HPDE6-E6E7 (cell line): ENCODE data around the gene MROH2A.

Experiments
- DNase-seq: peaks from one replicate; pipeline ENCODE4 v3.0.0; 2011; ENCODE audit warnings: missing footprints; ENCODE audit errors: extremely low spot score

MROH2A gene

DNA sequence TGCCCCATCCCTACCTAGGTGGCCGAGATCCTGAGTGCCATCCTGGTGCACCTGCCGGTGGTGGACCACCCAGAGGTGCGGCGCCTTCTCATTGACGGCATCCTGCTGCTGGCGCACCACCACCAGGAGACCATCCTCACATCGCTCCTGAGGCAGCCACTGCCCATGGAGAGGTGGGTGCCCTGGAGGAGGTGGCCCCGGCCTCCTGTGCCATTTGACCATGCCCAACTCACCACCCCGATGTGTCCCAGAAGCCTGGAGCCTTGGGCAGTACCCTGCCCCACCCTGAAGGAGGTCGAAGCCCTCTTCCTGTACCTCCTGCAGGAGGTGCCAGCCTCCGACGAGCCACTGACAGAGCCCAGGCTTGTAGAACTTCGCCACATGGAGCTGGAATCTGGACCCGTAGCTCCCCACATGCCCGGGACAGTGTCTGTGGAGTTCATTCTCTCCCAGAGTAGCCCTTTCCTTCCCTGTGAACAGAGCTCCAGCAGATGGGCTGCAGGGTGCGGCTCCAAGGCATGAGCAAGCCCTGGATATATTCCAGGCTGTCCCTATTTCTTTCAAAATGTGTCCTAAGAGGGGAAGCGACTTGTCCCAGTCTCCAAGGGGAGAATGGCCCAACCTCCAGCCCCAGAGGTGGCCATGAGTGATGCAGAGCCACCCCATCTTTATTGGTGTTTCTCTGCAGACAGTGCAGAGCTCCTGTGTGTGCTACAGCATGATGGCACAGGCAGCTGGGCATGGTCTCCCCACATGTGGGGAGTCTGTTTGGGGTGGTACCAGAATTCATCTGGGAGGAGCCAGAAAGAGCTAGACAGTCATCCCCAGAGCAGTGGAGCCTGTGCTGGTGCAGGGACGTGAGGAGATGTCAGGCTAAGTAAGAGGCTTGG, 42.0 kb downstream of the MROH2A start:
- no peak for DNase-seq

DNA sequence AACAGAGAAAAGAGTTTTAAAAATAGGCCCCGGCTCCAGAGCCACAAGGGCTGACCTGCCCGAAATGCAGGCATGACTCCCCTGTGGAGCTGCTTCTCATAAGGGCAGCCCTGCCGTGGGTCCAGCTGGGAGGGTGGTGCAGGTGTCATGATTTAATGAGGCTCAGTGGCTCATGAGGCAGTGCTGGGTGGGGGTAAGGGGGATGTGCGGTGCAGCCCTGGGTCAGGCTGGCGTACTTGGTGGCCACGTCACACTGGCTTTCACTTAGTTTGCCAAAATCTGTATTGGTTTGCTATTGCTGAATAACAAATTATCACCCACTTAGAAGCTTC, 42.6 kb downstream of the MROH2A start:
- no peak for DNase-seq

DNA sequence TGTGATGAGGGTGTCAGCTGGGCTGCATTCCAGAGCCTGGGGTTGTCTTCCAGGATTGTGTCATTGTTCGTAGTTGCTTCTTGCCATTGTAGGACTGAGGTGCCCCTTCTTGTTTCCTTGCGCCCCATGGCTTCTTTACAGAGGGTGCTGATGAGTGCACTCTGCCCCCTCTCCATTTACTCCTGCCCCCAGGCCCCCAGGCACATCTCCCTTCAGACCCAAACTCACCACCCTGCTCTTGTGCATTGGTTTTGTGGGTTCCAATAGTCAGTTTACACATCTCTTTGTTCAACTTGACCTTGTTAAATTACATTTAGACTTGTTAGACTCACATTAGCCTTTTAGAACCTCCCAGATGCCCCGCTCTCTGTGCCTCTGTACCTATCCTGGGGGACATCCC, 43.1 kb downstream of the MROH2A start:
- DNase-seq, result no peak

DNA sequence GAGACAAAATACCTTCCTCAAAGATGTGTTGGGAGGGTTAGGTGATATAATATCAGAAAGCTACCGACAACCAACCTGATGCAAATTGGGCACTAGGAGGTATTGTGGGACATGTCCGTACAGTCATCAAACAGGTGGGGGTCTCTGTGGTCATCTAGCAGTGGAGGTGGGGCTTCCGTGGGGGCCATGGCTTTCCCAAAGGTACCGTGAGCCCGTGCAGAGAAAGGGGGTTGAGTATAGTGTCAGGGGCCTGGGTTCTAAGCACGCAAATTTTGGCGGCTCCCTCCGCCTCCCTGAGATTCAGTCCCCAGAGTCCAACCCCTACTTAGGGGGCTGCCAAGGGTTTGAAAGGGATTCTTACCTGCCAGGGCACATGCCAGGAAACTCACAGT, 43.6 kb downstream of the MROH2A start:
- no peak for DNase-seq

DNA sequence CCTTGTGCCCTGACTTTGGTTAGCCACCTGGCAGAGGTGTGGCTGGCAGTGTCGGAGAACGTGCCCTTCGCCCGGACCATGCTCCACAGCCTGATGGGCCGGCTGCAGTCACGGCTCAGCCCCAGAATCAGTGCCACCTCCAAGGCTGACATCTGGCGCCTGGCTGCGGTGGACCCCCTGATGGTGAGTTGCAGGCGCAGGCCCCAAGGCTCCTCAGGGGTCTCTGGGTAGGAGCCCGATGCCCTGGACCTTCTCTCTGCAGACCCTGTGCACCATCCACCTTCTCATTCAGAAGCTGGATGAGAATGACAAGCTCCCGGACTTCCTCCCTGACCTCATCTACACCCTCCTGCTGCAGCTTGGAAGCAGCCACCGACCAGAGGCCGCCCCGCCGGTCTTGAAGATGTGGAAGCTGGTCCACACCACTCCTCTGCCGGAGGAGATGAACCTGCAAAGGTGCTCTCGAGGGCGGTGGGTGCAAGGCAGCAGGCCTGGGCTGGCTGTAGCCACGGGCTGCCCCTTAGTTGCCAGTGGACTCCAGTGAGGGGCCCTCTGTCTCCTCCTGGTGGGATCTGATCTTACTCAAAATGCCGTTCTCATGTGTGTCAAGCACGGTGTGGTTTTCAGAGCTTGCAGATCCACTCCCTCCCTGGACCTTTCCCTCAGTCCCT, 44.1 kb downstream of the MROH2A start:
- no peak for DNase-seq

DNA sequence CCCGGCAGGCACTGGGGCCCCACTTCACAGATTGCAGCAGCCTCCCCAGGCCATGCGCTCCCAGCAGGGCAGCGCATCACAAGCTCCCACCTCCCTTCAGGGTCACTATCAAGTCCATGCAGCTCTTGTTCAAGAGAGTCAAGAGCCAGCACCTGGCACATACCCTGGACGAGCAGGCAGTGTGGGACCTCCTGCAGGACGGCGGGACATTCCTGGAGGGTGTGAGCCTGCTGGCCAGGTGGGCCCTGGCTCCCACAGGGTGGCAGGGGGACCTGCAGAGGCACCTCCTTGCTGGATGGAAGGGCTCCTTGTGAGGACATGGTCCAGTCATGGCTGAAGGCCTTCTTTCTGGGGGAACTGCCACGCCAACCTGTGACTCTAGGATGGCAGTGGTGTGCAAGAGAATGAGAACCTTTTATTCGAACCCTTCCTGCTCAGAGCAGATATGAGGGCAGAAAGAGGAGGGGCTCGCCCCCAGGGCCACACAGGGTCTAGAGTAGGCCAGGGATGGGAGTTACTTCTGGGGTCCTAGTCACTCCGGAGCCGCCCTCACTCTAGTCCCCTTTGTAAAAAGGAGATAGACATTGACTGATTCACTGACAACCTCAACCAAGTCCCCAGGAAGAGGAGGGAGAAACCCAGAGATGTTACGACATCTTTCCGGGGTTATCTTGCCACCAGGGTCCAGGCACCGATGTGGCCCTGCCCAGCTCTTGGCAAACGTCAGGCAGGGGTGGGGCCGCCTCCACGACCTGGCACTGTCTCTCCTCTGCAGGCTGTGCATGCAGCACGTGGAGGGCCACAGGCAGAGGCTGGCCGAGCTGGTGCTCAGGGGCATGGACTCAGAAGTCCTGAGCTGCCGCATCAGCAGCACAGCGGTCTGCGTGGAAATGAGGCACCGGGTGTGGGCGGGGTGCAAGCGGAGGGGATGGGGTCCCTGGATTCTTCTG, 44.9 kb downstream of the MROH2A start:
- DNase-seq, result no peak

DNA sequence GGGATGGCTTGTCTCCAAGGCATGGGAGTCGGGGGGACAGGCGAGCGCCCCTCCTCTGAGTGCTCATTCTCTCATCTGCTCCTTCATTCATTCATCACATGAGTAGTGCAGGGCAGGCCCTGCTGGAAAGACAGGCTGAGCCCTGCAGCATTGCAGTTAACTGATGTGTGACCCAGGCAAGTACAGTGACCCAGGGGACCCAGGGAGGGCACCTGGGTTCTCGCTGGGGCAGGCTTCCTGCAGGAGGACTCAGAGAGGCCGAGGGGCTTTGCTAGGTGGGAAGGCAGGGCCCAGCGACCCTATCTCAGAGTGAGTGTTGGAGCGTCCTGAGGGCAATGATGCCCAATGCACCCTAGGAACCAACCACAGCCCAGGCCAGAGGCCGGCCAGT, 45.6 kb downstream of the MROH2A start:
- no peak for DNase-seq

DNA sequence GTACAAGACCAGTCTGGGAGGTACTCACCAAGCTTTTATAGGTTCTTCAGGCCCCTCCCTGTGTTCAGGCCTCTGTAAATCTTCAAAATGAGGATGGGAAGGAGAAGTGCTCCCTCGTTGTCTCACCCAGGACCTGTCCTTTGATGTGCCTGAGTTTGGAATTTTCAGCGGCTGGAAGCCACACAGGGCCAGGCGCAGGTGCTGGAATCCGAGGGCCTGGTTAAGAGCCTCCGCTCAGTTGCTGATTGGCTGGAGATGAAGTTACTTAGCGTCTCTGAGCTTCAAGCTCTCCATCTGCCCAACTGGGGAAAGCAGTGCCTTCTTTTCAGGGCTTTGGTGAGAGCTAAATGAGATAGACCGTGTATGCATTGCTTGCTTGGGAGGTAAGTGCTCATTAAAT, 46.2 kb downstream of the MROH2A start:
- no peak for DNase-seq

DNA sequence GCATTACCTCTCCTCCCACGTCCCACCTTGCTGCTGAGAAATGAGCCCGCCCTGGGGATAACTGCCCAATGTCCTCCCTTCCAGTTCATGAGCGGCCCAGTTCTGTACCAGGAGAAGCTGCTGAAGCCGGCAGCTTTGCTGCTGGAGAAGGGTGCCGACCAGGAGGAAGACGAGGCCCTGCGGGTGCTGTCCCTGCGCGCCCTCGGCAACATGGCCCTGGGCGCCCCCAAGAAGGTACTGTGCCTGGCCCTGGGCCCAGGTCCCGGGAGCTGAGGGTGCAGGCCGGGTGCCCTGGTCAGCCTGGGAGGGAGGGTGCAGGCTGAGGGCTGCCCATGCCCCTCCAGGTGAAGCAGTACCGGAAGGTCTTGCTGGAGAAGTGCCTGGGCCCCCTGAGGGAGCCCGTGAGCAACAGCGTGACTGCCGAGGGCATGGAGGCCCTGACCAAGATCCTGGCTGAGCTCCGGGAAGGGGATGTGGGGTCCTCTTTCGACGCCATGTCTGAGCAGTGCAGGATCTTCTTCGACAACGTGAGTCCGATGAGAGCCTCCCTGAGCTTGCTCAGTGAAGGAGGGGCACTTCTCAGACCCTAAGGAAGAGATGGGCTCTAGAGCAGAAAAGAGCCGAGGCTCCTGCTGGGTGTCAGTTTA, 50.5 kb downstream of the MROH2A start:
- no peak for DNase-seq

DNA sequence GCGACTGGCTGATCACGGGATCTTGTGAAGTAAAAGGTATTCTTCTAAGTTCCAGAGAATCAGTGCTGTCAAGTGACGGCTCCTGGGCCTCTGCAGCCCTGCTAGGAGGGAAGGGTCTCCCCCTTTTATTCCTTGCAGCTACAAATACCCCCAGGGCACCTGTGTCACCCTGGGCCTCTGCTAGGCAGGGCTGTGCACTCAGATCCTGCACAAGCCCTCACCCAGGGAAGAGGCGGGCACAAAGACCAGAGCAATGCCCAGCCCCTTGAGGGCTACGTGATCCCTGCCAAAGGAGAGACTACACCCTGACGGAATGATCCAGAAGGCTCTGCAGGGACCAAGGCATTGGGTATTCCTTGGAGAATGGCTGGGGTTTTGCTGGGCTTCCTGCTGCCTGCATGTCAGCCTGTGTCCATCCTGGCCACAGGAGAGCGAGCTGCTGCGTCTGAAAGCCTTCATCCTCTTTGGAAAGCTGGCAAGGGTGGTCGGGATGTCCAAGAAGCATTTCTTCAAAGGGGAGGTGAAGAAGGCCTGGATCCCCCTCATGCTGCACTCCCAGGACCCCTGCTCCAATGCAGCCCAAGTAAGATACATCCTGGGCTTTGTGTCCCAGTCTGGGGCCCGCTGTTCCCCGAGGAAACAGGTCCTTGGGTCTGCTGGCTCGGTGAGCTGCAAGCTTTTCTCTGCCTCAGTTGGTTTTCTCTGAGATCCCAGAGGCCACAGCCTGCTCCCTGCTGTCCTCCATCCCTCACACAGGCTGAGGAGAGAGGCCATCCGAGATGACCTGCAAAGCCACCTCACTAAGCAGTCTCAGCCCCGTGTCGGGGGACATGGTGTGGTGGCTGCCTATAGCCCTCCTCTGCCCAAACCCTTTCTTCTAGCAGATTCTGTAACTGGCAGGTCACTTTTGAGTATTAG, 51.3 kb downstream of the MROH2A start:
- no peak for DNase-seq

DNA sequence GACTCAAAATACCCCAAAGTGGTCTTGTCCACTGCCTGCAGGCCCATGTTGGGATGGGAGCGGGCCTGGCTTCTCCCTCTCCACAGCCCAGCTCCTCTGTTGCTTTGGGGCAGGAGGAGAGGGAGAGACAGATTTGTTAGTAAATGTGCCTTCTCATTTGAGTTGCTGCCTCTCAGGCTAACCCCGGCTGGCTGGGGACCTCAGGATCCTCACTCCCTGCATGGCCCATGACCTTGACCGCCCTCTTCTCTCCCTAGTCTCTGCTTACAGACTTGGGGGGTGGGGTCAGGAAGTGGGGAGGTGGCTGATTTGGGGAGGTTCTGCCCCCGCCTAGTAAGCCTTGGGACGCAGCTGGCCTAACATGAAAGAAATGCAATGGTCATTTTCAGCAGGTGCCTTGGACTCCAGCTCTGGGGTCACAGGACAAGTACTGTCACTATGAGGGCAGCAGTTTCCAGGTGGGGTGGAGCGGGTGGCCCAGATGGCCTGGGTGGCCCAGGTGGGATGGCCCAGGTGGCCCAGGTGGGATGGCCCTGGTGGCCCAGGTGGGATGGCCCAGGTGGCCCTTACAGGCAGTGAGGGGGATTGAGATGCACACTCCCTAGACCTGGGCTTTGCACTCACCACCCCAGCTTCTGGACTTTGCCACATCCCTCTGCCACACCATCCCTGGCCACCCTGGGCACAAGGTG, 52.1 kb downstream of the MROH2A start:
- no peak for DNase-seq

DNA sequence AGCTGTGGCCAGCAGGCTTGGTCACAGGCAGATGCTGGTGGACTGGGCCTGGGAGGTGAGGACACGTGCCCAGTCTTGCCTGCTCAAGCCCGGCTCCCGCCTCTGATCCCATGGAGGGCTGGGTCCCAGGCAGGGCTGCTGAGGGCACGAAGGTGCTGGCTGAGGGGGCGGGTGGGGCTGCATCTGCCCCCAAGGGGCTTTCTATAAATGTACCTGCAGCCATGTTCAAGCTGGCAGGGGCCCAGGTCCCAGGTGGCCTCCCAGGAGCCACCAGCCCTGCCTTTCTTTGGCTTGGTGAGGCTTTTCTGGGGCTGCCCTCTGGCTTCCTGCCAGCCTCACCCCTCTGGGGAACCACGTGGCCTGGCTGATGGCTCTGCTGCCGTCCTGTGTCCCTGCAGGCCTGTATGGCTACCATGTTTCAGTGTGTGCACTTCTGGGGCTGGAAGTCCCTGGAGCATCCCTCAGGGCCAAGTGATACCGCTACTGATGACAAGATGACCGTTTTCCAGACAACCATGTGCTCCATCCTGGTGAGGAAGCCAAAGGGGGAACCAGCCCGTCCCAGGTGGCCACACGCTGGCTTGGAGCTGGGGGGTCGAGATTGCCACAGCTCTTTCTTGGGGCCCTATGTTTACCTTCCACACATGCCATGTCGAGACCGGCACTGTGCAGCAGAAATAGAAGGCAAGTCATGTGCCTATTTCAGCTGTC, 53.0 kb downstream of the MROH2A start:
- no peak for DNase-seq

DNA sequence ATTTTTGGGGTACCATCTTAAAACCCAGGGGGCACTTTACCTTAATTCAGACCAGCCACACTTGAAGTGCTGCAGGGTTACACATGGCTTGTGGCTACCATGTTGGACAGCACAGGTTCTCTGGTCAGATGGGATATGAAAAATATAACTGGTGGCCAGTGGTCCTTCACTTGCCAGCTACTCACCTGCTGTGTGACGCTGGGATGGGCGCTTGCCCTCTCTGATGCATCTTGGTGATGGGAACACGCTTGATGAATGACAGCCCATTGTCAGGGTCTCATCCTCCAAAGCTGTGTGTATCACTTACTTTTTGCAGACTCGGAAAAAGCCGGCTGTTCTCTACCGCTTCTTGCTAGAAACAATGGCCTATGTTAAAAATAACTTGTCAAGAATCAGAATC, 53.7 kb downstream of the MROH2A start:
- DNase-seq, result no peak

DNA sequence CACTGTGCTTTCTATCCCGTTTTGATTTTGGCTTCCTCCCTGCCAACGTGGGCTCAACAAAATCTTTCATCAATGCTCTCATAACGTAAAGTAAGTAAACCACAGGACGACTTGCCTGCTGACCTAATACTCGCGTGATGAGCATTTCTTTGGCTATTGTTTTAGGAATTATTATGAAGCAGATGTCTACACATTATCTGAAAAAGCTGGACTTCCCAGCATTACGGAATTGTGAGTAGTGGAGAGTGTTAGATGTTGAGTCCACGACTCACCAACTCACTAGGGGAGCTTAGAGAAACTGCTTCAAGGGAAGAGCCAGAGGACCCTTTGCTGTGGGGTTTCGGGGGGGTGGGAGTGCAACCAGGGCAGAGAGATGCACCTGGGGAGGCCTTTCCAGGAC, 54.3 kb downstream of the MROH2A start:
- no peak for DNase-seq

DNA sequence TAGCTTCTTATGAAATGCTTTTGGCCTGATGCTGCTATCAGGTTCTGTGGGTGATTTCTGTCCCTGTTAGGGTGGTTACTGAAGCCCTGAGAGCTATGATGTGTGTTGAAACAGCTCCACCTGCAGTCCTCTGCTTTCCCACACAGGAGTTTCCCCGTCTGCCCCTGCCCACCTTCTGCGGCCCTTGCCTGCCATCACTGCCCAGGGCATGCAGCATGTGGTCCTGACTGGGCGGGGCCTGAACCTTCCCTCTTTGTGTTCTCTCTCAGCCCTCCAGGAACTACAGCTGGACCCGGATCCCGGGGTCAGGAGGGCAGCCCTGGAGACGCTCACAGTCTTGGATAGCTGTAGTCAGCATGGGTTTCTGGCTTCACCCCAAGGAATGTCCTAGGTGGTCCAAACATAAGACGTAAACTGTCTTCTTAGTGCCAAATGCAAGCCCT, 54.8 kb downstream of the MROH2A start:
- peak; percentile 83 for DNase-seq

DNA sequence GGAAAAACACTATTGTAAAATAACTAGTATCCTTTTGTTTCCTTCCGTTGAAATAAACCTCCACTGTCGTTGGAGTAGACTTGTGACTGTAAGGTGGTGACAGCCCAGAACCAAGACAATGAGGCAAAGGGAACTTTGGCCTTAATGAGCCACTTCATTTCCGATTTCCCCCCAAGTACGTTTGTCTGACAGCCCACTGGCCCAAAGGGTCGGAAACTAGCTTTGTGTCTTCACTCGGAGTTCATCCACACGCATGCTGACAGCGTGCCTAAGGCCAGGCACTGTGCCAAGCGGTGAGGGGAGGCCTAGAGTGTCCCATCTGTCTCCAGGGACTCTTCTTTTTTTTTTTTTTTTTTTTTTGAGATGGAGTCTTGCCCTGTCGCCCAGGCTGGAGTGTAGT, 55.2 kb downstream of the MROH2A start:
- DNase-seq, result no peak

DNA sequence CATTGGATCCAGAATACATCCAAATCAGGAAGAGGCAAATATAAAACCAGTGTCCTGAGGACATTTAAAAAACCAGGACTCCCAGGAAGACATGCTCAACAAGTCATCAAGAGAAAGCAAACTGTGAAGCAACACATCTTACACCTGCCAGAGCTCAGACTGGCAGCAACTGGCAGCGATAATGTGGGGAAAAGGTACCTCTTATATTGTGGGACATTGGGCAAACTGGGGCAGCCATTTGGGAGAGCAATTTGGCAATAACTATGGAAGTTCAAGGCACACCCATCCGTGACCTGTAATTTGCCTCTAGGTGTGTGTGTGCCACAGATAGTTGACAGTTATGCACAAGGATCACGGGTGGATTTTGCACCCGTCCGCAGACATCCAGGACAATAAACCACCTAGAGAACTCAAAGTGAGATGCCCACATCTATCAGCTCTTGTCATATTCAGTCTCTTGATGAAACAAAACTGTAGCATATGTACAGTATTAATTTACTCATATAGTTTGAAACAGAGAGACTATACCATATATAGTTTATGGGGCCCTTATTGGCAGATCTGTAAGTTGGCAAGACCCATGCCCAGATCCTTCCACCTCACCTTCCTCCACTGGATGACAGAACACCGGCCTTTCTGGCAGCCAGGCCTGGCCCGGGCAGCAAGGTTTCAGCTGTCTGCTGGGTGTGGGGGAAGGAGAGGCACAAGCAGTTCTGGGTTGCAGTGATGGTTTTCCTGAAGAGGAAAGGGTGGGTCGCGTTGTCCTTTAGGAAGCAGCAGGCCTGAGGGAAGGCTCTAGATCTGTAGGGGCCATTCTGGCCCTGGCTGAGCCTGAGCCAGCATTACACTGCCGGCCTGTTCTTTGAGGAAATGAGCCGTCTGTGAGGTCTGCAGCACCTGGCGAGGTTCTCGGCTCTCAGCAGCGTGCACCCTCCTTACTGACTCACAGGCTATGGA, 57.4 kb downstream of the MROH2A start:
- DNase-seq, result no peak

DNA sequence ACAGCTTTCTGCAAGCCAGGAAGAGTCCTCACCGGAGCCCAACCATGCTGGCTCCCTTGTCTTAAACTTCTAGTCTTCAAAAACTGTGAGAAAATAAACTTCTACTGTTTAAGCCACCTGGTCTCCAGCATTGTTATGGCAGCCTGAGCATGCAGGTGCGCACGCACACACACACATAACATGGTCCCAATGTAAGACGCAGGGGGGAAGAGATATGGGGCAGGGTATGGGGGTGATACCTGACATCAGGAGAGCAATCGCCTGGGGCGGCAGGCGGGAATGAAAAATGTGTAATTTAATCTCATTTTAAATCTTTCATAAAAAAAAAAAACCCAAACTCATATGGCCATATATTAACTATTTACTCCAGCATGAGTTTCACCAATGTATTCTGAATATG, 58.2 kb downstream of the MROH2A start:
- DNase-seq, result no peak
